HepG2 (cell line): ENCODE results near the gene UBXN1. TPM values are rescaled to one million over a fixed set of nuclear protein-coding genes. Genes with fewer than 3 reads are reported as not detected.
A peak's percentile ranks its signal among the peaks of the same experiment; 100 is the strongest.

Source experiments
- BRF2 ChIP-seq: sonication (generic); formaldehyde crosslinking; IDR thresholded peaks from 2 replicates; pipeline ENCODE4 v1.8.1; 2022; ENCODE audit warnings: mild to moderate bottlenecking, missing genetic modification reagents
- FOXA3 ChIP-seq: IDR thresholded peaks from 2 replicates; pipeline ENCODE4 v1.6.1; 2016; ENCODE audit warnings: missing genetic modification reagents, missing compliant biosample characterization
- IRF2 ChIP-seq: IDR thresholded peaks from 2 replicates; pipeline ENCODE4 v1.6.1; 2018; ENCODE audit warnings: missing genetic modification reagents, missing compliant biosample characterization
- IRF9 ChIP-seq: sonication (generic); formaldehyde crosslinking; IDR thresholded peaks from 2 replicates; pipeline ENCODE4 v1.8.0; 2022; ENCODE audit warnings: missing genetic modification reagents, mild to moderate bottlenecking, borderline replicate concordance
- ONECUT2 ChIP-seq: sonication (generic); formaldehyde crosslinking; IDR thresholded peaks from 2 replicates; pipeline ENCODE4 v1.4.0; 2020; ENCODE audit warnings: missing genetic modification reagents
- PAXIP1 ChIP-seq: sonication (generic); formaldehyde crosslinking; conservative IDR thresholded peaks from 2 replicates; pipeline ENCODE4 v1.4.0; 2020; ENCODE audit warnings: mild to moderate bottlenecking, missing genetic modification reagents, moderate library complexity
- SP140L ChIP-seq: sonication (generic); formaldehyde crosslinking; IDR thresholded peaks from 2 replicates; pipeline ENCODE4 v1.4.0; 2020; ENCODE audit warnings: missing genetic modification reagents, borderline replicate concordance
- TCF12 ChIP-seq, 2 experiments: fragments of 450-650 bp in 1 of 2; sonication (generic) in 1 of 2; formaldehyde crosslinking in 1 of 2; IDR thresholded peaks; 2 replicates each; pipeline versions ENCODE4 v1.6.1 to v1.8.0; 2017 to 2022; ENCODE audit warnings: antibody characterized with exemption in 1 of 2, mild to moderate bottlenecking in 1 of 2, missing genetic modification reagents in 1 of 2, moderate library complexity in 1 of 2
- ZEB1 ChIP-seq: IDR thresholded peaks from 2 replicates; pipeline ENCODE4 v1.6.1; 2012; ENCODE audit warnings: mild to moderate bottlenecking, low read depth, inconsistent platforms; ENCODE audit not compliant: insufficient replicate concordance
- ZFP82 ChIP-seq: sonication (generic); formaldehyde crosslinking; IDR thresholded peaks from 2 replicates; pipeline ENCODE4 v1.5.1; 2020; ENCODE audit warnings: mild to moderate bottlenecking, missing genetic modification reagents, borderline replicate concordance
- ZNF101 ChIP-seq: sonication (generic); formaldehyde crosslinking; IDR thresholded peaks from 2 replicates; pipeline ENCODE4 v1.4.0; 2020; ENCODE audit warnings: mild to moderate bottlenecking, low read depth, missing genetic modification reagents, borderline replicate concordance
- ZNF34 ChIP-seq: sonication (generic); formaldehyde crosslinking; IDR thresholded peaks from 2 replicates; pipeline ENCODE4 v1.4.0; 2020; ENCODE audit warnings: mild to moderate bottlenecking, missing genetic modification reagents, borderline replicate concordance
- ZNF674 ChIP-seq: sonication (generic); formaldehyde crosslinking; IDR thresholded peaks from 2 replicates; pipeline ENCODE4 v1.5.0; 2020; ENCODE audit warnings: low read depth, mild to moderate bottlenecking, missing genetic modification reagents
- ZNF781 ChIP-seq: sonication (generic); formaldehyde crosslinking; IDR thresholded peaks from 2 replicates; pipeline ENCODE4 v1.5.1; 2020; ENCODE audit warnings: borderline replicate concordance, mild to moderate bottlenecking, missing genetic modification reagents; ENCODE audit errors: not compliant biosample characterization
- ZNF879 ChIP-seq: sonication (generic); formaldehyde crosslinking; IDR thresholded peaks from 2 replicates; pipeline ENCODE4 v1.8.1; 2023; ENCODE audit warnings: missing genetic modification reagents
- ZSCAN30 ChIP-seq: sonication (generic); formaldehyde crosslinking; IDR thresholded peaks from 2 replicates; pipeline ENCODE4 v1.5.0; 2020; ENCODE audit warnings: mild to moderate bottlenecking, missing genetic modification reagents
- polyA plus RNA-seq, 8 experiments: library from polyadenylated mRNA; depleted of rRNA in 3 of 8; stranded (reverse) in 7 of 8; unstranded in 1 of 8; fragments of >200 nt; fragmentation: Illumina TruSeq in 4 of 8; extraction: Trizol in 4 of 8; gene quantifications; 2 replicates each; pipeline versions ENCODE4 v1.2.1 to v1.2.3, GENCODE V29; 2011 to 2016; ENCODE audit warnings: low read depth in 4 of 8, missing spikeins in 1 of 8, mixed read lengths in 1 of 8; ENCODE audit not compliant: insufficient read depth in 1 of 8
- total RNA-seq, 5 experiments: library from RNA; depleted of rRNA; stranded (reverse); fragments of >200 nt; fragmentation: Illumina TruSeq; extraction: Trizol; gene quantifications; 2 replicates each; pipeline ENCODE4 v1.2.3, GENCODE V29; 2016; ENCODE audit warnings: low read depth in 1 of 5
- TF ChIP-seq, protein P1 (sequence below): IDR thresholded peaks from 2 replicates; pipeline ENCODE4 v1.6.1; 2016; ENCODE audit warnings: control low read depth
- TF ChIP-seq, protein P2 (sequence below): conservative IDR thresholded peaks from 2 replicates; pipeline ENCODE4 v1.6.1; 2018; ENCODE audit warnings: missing genetic modification reagents
- TF ChIP-seq, protein P3 (sequence below): sonication (generic); formaldehyde crosslinking; IDR thresholded peaks from 2 replicates; pipeline ENCODE4 v1.8.0; 2022; ENCODE audit warnings: missing genetic modification reagents, mild to moderate bottlenecking, inconsistent platforms, borderline replicate concordance

UBXN1 gene
- total and polyA plus RNA-seq, 2 of the 13 experiments (the other 11 are each of a cell fraction or from before 2014, with no cell fraction given), result 47.5 to 52.4 TPM

- TF ChIP-seq IRF2 (CRISPR knock-in tag) (peak; percentile 90), TCF12 (IDR thresholded peaks at IDR 0.05) (no peak), TCF12 (CRISPR knock-in tag; IDR thresholded peaks at IDR 0.05) (no peak), BRF2 (CRISPR knock-in tag) (peak; percentile 97), FOXA3 (CRISPR knock-in tag) (peak; percentile 63), ZFP82 (no peak), ZNF781 (CRISPR knock-in tag) (peak; percentile 66), PAXIP1 (CRISPR knock-in tag) (peak; percentile 62), SP140L (CRISPR knock-in tag) (no peak), IRF9 (CRISPR knock-in tag) (peak; percentile 96), ZNF879 (CRISPR knock-in tag) (0 out of 2 replicates have a peak, but pooled peaks have one; percentile 42), ZNF34 (CRISPR knock-in tag) (peak; percentile 72; the same call in 1 of the 2 replicates), ZNF674 (CRISPR knock-in tag) (no peak; the same call in 1 of the 2 replicates), ZSCAN30 (CRISPR knock-in tag) (no peak), ZNF101 (CRISPR knock-in tag) (peak; percentile 89), ONECUT2 (CRISPR knock-in tag) (no peak), ZEB1 (no peak)
- TF ChIP-seq, protein P1, sequence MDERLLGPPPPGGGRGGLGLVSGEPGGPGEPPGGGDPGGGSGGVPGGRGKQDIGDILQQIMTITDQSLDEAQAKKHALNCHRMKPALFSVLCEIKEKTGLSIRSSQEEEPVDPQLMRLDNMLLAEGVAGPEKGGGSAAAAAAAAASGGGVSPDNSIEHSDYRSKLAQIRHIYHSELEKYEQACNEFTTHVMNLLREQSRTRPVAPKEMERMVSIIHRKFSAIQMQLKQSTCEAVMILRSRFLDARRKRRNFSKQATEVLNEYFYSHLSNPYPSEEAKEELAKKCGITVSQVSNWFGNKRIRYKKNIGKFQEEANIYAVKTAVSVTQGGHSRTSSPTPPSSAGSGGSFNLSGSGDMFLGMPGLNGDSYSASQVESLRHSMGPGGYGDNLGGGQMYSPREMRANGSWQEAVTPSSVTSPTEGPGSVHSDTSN (CRISPR knock-in tag), result no peak
- TF ChIP-seq, protein P2, sequence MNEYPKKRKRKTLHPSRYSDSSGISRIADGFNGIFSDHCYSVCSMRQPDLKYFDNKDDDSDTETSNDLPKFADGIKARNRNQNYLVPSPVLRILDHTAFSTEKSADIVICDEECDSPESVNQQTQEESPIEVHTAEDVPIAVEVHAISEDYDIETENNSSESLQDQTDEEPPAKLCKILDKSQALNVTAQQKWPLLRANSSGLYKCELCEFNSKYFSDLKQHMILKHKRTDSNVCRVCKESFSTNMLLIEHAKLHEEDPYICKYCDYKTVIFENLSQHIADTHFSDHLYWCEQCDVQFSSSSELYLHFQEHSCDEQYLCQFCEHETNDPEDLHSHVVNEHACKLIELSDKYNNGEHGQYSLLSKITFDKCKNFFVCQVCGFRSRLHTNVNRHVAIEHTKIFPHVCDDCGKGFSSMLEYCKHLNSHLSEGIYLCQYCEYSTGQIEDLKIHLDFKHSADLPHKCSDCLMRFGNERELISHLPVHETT, result peak; percentile 91
- TF ChIP-seq, protein P3, sequence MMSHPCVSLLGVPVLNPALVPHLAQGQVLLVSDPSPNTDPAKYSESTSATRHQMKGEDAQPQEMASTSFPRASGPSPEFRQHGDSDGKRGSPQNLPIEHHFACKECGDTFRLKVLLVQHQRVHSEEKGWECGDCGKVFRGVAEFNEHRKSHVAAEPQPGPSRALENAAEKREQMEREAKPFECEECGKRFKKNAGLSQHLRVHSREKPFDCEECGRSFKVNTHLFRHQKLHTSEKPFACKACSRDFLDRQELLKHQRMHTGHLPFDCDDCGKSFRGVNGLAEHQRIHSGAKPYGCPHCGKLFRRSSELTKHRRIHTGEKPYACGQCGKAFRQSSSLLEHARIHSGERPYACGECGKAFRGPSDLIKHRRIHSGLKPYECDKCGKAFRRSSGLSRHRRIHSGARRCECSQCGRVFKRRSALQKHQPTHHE (CRISPR knock-in tag), result no peak; the same call in 1 of the 2 replicates
Measured at GRCh38 chr11:62727165-62727871, 48.4 kb upstream of the UBXN1 start, which contains the start of gene HNRNPUL2 (continued).
